NCI-H446 treated with DMSO at 0.1 percent for 48 hours (cell line): ENCODE data around the gene SLC25A53.
"Not testable (repeated sequence)": the region's sequence is repeated elsewhere in the genome, so short reads cannot be mapped to it uniquely, and the experiment has no call there.

Source experiments
- DNase-seq: peaks from one replicate; lab custom pipeline; 2025; lab: John Stamatoyannopoulos, UW

The SLC25A53 gene

DNA sequence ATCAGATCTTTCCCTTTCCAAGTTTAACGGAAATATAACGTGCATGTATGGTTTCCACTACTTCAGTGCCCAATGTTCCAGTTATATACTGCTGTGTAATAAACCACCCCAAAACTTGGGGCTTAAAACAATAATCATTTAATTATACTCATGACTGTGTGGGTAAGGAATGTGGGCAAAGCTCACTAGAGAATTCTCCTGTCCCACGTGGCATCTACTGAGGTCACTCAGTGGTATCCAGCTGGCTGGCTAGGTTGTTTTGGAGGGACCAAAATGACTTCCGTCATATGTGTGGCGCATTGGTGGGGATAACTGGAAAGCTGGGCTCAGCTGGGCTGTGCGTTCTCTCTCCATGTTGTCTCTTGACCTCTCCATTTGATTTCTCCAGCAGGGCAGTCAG lies 26.0 kb downstream of the SLC25A53 start:
- no peak for DNase-seq

- no peak for DNase-seq
Observed at GRCh38 chrX:104126856-104127255, 30.0 kb downstream of the SLC25A53 start.

DNA sequence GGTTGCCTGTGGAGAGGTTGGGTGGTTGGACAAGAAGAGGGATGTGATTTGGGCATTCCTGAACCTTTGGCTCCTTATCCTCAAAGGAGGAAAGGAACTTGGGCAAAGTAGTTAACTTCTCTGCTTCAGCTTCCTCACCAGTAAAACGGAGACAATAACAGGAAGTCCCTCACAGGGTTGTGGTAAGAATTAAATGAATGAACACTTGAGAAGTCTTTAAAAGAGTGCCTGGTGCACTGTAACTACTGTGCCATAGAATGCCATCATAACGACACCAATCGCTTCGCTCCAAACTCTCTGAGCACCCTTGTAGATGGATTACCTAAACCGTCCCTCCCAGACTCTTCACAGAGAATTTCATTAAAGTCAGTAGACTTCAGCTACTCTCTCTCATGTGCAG lies 34.0 kb downstream of the SLC25A53 start:
- no peak for DNase-seq

DNA sequence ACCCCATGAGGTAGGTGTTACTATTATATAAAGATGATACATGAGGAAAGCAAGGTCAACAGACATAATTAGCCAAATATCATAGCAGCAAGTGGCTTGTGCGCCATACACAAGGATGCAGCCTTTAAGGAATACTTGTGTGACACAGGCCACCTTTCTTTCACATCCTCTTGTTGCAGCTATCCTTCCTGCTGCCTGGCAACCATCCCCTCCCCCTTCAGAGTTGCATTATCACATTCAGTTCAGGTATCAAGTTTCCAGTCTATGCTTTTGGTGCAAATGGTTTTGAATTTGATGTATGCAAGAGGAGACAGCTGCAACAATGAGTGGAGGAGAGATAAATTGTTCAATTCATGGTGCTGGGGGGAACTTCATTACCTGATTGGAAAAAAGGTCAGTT lies 38.0 kb downstream of the SLC25A53 start:
- DNase-seq = no peak

- DNase-seq = no peak
Observed at GRCh38 chrX:104117759-104118158, 39.0 kb downstream of the SLC25A53 start.

DNA sequence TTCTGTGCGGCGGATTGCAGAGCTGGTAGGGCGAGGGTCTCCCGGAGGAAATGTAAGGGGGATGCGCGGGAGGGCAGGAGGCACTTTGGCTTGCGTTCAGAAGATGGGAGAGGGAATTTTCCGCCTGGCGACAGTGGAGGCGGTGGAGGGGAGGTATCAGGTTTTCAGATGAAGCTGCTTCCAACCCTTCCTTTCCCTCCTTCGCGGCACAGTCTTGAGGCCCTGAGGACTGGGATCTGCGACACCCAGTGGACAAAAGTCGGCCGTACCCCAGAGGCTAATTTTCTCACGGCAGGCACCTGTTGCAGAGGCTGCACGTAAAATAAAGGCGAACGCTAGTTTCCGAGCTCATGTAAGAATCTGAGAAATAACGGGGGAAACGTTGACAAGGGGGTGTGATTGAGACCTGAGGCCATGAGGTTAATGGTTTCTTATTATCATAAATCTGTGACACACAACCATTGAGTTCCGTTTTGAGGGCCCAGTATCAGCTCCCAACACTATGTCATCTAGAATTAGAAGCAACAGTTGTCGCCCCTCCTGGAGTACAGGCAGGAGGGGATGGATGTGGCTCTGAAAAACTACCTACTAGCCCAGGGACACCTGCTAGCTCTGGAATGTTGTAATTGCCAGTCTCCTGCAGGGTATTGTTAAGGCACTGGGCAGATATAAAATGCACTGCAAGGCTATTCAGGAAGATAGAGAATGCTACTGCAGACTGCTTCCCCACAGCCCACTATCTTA lies 43.4 kb downstream of the SLC25A53 start:
- peak; percentile 28 for DNase-seq

- peak; percentile 47 for DNase-seq
Observed at GRCh38 chrX:104112326-104112951, 44.4 kb downstream of the SLC25A53 start, which contains the start of gene ZCCHC18. TSS of gene ZCCHC18 (plus strand) at chrX:104112523. CDS start at chrX:104114112, 1,589 bp downstream.

DNA sequence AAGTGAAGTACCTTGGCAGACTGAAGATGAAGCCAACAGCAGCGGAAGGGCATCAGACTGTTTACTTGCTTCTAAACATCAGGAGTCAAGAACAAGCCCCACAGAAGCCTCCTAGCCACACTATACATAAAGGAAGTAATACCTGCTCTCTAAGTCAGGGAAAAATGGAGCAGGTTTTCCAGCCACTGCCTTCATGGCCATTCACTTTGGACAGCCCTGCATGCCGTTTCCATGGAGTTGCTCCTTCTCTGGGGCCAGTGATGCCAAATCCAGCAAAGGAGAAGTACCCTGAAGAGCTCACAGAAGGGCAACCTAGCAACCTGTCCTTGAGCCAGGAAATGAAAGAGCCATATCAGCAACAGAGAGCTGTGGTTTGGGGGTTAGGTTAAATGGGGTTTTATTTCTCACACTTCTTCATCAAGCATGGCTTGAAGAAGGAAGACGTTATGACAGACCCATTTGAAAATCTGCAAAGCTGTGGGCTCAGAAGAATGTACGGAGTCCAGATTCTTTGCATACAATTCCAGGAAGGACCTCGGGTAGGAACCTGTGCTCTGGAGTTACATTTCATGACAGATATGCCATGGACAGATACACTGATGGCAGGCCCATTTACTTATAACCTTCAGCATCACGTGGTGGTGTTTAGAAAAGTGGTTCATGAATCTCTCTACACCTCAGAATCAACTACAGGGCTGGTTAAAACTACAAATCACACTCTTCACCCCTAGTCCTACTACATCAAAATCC lies 46.1 kb downstream of the SLC25A53 start:
- not testable (repeated sequence) for DNase-seq

DNA sequence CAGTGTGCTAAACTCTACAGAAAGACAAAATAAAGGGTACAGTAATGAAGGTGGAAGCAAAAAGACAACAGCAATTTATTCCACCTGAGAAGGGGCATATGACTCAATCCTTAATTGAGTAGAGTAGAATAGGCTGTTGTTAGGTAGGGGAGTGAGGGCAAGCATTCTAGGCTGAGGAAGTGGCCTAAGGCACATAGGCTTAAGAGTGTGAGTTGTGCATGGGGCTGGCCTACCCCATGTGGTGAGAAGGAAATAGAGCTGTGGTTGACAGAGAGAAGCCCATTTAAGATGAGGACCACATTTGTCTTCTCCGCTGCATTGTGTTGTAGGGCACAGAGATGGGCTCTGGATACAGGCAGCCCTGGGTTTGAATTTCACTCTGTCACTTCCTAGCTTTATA lies 47.9 kb downstream of the SLC25A53 start:
- DNase-seq = no peak

- no peak for DNase-seq
Observed at GRCh38 chrX:104105330-104106262, 51.2 kb downstream of the SLC25A53 start.

- no peak for DNase-seq
Observed at GRCh38 chrX:104104676-104105075, 52.1 kb downstream of the SLC25A53 start.

- no peak for DNase-seq
Observed at GRCh38 chrX:104098919-104099318, 57.9 kb downstream of the SLC25A53 start.

GRCh38 chrX:104098151-104098808 lies 58.5 kb downstream of the SLC25A53 start:
- DNase-seq = peak; percentile 6

DNA sequence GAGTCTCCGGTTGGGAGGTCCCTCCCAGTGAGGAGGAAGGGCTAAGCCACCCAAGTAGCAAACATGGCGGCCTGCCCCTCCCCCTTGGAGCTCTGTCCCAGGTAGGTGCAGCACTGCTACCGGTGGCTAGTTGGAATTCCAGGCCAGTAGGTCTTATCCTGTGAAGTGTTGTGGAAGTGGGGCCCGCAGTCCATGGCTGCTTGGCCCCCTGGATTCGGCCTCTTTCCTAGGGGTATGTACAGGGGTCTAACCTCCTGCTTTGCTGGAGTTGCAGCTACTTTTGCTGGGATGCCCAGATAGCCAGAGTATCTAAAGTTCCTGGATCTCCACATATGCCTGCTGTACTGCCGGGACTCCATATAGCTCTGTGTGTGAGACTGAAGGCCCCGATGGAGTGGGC lies 70.9 kb downstream of the SLC25A53 start:
- no peak for DNase-seq

DNA sequence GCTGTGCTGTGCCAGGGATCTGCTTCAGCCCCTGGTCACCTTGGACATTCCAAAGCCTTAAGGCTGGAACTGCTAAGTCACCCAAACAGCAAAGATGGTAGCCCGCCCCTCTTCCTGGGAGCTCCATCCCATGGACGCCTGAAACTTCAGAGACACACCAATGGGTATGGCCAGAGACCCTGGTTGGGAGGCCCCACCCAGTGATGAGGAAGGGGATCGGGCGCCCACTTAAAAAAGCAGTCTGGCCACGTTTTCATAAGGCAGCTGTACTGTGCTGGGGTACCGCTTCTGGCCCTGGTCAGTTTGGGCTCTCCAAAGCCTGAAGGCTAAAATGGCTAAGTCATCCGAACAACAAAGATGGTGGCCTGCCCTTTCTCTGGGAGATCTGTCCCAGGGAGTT lies 71.3 kb downstream of the SLC25A53 start:
- no peak for DNase-seq

DNA sequence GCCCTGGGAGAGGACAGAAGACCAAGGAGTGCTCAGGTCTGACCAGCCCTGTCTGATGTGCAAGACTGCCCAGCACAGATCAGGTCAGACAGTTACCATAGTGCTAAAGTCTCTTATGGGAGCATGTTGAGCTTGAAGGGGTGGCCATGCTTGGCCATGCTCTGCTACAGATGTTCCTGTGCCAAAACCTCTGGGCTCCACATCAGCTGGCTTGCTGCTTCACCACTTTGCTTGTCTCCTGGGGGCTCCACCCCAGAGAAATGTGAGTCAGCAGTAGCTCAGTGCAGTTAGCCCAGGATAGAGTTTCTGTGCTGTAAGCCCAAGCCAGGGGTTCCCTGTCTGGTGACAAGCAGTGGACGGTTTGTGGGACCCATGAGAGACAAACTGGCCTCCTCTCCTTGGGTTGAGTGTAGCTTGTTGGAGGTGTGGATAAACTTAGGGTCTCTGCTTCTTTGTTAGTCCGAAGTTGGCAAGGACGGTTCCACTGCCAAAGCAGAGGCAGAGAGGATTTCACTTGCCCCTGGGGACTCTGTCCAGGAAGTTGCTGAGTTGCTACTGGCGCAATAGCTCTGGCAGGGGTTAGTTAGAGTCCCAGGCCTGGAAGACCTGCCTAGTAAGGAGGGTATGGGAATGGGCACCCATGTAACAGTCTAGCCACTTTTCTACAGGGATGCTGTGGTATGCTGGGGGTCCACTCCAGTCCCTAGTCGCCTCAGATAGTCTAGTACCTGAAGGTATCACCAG lies 72.1 kb downstream of the SLC25A53 start:
- no peak for DNase-seq

DNA sequence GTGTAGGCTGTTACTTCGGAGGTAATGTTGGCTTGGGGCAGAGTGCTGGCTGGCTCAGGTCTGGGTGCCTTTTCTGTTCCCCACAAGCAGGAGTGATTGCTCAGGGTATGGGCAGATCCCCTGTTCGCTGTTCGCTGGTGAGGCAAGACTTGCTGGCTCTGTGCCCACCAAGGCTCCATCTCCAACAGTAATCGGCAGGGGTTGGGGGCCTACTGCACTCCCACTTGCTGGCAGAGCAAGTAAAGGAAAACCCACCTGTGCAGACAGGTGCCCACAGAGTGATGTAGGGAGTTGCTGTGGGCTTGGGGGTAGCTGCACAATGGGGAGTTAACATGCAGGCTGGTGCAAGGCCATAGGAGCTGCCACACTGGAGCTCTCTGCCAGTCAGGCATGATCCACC lies 72.7 kb downstream of the SLC25A53 start:
- DNase-seq = no peak

DNA sequence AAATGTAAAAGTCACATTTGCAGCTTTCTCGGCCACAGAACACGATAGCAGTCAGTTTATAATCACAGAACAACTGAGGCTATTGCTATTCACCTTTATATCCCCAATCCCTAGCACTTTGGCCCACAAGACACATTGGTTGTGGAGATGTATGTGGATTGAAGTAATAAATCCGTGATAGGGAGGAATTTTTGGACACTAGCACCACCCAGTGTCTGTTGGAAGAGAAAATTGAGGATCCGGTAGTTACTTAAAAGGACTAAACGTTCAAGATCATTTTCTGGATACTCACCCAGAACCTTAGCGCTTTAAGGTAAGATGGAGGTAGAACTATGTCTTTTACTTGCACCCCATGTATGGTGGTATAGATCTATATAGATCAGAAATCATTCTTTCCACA lies 79.0 kb downstream of the SLC25A53 start:
- DNase-seq = not testable (repeated sequence)

GRCh38 chrX:104075778-104076445 lies 80.9 kb downstream of the SLC25A53 start, which contains the start of gene TMSB15C:
TSS of gene TMSB15C (minus strand) at chrX:104076236.
- not testable (repeated sequence) for DNase-seq

DNA sequence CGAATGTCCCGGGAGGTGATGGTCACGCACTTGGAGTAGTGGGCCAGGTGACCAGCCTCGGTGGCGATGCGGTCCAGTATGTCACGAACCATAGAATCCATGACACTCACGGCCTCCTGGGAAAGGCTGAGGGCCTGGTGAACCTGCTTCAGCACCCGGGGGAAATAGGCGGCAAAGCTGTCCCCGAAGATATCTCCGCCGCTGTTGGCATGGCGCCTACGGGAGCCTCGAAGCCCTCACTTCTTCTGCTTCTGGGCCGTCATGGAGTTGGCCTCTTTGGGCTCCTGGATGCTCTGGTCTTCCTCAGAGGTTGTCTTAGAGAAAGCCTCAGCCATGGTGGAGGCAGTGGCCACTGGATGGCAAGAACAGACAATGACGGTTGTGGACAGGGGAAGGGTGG lies 94.2 kb downstream of the SLC25A53 start:
- not testable (repeated sequence) for DNase-seq
